ENCODE results near the gene PTPRC. TPM values are rescaled to one million over a fixed set of nuclear protein-coding genes. Genes with fewer than 3 reads are reported as not detected.
"Not testable (repeated sequence)": the region's sequence is repeated elsewhere in the genome, so short reads cannot be mapped to it uniquely, and the experiment has no call there.

PTPRC gene, protein sequence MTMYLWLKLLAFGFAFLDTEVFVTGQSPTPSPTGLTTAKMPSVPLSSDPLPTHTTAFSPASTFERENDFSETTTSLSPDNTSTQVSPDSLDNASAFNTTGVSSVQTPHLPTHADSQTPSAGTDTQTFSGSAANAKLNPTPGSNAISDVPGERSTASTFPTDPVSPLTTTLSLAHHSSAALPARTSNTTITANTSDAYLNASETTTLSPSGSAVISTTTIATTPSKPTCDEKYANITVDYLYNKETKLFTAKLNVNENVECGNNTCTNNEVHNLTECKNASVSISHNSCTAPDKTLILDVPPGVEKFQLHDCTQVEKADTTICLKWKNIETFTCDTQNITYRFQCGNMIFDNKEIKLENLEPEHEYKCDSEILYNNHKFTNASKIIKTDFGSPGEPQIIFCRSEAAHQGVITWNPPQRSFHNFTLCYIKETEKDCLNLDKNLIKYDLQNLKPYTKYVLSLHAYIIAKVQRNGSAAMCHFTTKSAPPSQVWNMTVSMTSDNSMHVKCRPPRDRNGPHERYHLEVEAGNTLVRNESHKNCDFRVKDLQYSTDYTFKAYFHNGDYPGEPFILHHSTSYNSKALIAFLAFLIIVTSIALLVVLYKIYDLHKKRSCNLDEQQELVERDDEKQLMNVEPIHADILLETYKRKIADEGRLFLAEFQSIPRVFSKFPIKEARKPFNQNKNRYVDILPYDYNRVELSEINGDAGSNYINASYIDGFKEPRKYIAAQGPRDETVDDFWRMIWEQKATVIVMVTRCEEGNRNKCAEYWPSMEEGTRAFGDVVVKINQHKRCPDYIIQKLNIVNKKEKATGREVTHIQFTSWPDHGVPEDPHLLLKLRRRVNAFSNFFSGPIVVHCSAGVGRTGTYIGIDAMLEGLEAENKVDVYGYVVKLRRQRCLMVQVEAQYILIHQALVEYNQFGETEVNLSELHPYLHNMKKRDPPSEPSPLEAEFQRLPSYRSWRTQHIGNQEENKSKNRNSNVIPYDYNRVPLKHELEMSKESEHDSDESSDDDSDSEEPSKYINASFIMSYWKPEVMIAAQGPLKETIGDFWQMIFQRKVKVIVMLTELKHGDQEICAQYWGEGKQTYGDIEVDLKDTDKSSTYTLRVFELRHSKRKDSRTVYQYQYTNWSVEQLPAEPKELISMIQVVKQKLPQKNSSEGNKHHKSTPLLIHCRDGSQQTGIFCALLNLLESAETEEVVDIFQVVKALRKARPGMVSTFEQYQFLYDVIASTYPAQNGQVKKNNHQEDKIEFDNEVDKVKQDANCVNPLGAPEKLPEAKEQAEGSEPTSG (N-terminal part only)
- polyA plus RNA-seq (ENCODE audit: insufficient read length in 12 of 12) = 10 to 100 TPM in 4 of 12 donors, 1 to 10 TPM in 7, not detected in 1; 3.3 to 28.6 (median 6.2) TPM
- long read RNA-seq, donor 1 = 0 reads
- long read RNA-seq, donor 2 = 0 reads
- long read RNA-seq, donor 3 = 0 reads
- long read RNA-seq, donor 4, full-length matches to known transcripts = 1 of 1 reads
- long read RNA-seq, donor 4, partial matches to known transcripts = 0 of 1 reads
- long read RNA-seq, donor 4, other reads (novel, unspliced or antisense) = 0 of 1 reads
- long read RNA-seq, donor 5 = 0 reads
- long read RNA-seq, donor 6 = 0 reads
- long read RNA-seq, donor 7 = 0 reads
- long read RNA-seq, donor 8 = 0 reads
- long read RNA-seq, donor 9 = 0 reads
- long read RNA-seq, donor 10 = 0 reads
- long read RNA-seq, donor 11 = 0 reads

DNA sequence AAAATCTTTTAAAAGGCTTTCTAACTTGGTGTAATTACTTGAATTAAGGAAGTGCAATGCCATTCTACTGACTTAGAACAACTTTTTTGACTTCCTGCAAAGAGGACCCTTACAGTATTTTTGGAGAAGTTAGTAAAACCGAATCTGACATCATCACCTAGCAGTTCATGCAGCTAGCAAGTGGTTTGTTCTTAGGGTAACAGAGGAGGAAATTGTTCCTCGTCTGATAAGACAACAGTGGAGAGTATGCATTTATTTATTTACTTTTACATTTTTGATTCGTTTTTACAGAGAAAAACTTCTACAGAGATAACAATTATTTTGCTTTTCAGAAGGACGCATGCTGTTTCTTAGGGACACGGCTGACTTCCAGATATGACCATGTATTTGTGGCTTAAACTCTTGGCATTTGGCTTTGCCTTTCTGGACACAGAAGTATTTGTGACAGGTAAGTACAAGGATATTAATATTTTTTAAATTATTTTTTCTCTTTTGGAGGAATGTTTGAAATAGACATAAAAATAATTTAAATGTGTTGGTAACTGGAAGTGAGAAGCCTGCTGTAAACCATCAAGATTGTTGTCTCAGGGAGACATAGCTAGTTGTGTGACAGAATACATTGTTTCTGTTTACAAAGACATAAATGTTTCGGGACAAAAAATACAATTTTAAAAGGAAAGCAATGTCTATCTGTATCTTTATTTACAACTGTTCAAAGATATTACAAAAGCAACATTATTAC, at the start of gene PTPRC:
Gene PTPRC, plus strand, starts transcription at position 147 of the 742 bp plus-strand sequence. Its CDS starts 229 bp downstream, at position 376.
- DNase-seq = no peak

DNA sequence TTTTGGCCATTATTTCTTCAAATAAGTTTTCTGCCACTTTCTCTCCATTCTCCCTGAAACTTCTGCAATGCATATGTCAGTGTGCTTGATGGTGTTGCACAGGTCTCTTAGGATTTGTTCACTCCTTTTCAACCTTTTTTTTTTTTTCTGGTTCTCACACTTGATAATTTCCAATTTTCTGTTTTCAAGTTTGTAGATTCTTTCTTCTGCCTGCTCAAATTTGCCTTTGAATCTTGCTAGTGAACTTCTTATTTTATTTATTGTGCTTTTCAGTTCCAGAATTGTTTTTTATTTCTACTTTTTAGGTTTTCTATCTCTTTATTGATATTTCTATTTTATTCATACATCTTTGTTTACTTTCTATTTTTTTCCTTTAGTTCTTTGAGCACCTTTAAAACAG, 48.4 kb upstream of the PTPRC start:
- no peak for DNase-seq

DNA sequence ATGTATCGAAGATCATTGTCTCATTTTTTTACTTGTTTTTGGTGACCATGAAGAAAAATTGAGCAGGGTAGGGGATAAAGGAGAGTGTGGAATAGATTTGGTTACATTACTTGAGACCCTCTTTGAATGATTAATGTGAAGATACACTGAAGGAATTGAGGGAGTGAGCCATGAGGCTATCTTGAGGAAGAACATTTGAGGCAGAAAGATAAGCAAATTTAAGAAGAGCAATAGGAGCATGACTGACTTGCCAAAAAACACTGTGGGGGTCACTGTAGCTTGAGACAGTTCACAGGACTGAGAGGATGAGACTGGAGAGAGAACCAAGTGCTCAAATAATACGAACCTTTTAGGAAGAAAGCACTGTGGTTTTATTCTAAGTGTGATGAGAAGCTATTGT, 43.1 kb upstream of the PTPRC start:
- no peak for DNase-seq

DNA sequence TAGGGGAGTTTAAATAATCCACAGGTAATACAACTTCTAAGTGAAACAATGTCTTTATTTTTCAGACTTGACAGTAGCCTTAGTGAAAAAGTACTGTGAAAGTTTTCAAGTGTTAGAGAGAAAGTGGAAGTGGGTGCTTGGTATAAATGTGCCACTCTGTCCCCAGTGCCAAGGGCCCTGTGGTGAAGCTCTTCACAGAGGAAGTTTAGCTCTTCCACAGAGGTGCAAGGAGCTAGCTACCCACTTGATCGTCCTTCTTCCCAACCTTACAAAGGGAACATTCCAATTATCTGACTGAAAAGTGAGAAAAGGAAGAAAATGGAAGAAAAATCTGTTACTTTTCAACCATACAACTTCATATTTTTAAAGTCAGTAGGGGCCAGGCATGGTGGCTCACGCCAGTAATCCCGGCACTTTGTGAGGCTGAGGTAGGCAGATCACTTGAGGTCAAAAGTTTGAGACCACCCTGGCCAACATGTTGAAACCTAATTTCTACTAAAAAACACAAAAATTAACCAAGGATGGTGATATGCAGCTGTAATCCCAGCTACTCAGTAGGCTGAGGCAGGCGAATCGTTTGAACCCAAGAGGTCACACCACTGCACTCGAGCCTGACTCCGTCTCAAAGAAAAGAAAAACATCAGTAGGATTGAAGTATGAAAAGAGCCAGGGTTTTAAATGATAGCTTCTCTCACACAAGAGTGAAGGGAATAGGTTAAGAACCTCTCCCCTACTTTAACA, 41.0 kb upstream of the PTPRC start:
- no peak for DNase-seq

DNA sequence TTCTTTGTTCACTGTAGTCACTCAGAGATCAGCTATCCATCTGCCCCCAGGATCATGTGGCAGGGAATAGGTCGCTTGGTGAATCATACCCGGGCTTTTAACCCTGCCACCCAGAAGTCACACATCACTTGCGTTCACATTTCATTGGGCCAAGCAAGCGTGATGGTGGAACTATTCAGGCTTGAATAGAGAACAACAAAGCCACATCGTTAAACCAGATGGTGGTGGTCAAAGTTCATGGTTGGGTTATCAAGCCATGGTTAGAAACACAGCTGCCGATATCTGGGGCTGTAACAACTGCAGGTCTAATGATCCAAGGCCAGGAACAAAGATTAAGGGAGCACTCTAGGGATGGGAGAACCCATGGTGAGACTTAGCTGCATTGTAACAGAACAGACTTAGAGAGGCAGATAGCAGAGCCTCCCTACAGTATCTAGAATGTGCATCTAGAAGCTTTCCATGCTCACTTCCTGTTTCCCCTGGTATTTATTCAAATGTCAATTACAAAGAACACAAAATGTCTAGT, 40.0 kb upstream of the PTPRC start:
- DNase-seq = no peak

DNA sequence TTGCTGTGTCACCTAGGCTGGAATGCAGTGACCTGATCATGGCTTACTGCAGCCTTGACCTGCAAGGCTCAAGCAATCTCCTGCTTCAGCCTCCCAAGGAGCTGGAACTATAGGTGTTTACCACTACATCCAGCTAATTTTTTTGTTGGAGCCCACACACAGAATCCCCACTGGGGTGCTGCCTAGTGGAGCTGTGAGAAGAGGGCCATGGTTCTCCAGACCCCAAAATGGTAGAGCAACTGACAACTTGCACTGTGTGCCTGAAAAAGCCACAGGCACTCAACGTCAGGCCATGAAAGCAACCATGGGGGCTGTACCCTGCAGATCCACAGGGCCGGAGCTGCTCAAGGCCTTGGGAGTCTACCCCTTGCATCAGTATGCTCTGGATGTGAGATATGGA, 39.1 kb upstream of the PTPRC start:
- DNase-seq = no peak

DNA sequence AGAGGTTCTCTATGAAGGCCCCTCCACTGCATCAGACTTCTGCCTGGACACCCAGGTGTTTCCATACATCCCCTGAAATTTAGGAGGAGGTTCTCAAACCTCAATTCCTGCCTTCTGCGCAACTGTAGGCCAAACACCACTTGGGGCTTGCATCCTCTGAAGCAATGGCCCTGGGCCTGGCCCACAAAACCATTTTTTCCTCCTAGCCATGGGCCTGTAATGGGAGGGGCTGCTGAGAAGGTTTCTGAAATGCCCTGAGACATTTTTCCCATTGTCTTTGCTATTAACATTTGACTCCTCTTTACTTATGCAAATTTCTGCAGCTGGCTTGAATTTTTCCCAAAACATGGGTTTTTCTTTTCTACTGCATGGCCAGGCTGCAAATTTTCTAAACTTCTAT, 37.9 kb upstream of the PTPRC start:
- DNase-seq = no peak

DNA sequence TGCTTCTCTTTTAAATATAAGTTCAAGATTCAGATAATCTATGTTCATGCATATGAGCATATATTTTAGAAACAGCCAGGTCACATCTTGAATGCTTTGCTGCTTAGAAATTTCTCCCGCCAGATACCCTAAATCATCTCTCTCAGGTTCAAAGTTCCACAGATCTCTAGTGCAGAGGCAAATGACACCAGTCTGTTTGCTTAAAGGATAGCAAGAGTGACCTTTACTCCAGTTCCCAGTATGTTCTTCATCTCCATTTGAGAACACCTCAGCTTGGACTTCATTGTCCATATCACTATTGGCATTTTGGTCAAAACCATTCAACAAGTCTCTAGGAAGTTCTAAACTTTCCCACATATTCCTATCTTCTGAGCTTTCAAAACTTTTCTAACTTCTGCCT, 37.5 kb upstream of the PTPRC start:
- DNase-seq = not testable (repeated sequence)

DNA sequence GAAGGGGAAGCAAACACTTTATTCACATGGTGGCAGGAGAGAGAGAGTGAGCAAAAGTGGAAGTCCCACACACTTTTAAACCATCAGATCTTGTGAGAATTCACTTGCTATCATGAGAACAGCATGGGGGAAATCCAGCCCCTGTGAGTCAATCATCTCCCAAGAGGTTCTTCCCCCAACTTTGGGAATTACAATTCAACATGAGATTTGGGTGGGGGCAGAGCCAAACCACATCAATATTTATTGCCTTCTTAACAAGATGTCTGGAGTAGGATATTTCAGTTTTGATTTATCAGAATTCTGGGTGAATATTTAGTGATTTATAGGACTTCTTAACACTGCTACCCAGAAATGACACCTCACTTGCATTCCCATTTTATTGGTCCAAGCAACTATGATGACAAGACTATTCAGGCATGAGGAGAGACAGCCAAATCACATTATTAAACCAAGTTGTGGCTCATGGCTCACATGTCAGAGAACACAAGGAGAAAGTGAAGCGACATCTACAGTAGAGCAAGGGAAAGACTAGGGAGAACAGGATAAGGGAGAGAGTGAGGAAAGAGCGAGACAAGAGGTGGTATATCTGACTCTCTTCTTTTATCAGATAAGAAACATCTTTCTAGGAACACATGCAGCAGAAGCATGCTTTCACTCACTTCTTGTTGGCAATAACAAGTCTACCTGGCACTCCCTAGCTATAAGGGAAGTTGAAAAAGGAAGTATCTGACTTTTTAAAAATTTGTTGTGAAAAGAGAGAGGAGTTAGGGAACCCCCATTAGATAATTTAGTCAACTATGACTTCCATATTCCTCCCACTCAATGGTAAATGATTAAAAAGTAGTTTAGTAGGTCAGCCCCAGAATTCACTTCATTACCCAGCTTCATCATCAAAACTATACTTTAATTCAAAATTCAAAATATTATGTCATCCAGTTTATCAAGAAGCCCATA, 36.6 kb upstream of the PTPRC start:
- DNase-seq = no peak

DNA sequence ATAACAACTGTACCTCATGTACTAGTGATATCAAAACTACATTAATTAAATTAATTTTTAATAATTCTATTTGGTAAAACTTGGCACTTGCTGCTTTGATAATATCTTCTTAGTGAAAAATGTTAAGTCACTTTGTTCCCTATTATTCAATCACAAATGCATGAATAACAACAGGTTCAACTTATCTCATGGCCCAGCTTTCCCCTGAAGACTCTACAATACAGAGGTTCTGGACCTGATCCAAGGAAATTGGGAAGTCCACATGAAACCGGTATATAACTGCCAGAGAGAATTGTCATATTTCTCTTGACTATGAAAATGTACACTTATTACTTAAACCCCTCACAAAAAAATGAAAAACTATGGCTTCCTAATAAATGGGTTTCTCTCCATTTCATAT, 33.9 kb upstream of the PTPRC start:
- DNase-seq = no peak

DNA sequence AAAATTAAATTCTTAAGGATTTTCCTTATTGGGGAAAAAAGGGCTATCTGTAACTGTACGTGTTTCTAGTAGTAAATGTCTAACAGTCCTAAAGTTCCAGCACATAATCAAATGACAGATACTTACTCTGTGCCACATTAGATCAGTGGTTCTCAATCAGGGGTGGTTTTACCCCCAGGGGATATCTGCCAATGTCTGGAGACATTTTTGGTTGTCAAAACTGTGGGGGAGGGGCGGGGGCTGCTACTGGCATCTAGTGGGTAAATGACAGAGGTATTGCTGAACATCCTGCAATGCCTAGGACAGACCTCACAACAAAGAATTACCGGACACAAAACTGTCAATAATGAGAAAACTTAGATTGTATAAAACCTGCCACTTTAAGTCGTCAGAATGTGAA, 33.4 kb upstream of the PTPRC start:
- DNase-seq = no peak

DNA sequence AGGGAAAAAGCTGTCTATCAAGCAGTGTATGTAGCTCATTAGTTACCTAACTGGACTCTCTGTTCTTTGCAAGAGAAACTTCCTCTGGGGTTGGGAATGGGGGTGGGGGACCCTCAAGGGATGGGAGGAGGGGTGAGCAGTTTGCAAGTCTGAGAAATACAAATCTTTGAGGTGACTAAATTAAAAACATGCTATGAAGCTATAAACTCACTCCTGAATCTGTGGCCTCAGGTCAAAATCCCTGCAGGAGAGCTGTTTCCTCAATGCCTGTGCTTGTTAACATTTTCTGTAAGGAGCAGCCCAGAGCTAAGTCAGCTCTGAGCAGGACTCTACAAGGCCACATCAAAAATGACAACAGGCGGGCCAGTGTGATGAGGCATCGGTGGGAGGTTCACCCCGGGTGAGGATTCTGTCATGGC, 32.8 kb upstream of the PTPRC start:
- DNase-seq = no peak

DNA sequence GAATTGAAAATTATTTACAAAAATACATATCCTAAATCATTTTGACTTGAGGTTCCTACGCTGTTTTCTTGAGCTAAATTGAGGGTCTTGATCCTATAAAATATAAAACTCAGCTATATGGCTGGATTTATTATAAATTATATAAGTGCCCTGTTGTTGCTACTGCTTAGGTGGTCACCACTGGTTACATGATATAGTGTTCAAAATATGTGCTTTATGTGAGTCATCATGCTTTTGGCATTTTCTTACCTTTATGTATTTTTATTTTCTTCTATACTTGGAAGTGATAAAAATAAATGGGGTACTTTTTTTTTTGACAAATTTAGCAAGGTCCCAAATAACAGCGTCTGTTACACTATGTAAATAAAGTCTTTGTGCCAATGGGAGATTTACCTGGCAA, 31.1 kb upstream of the PTPRC start:
- no peak for DNase-seq

DNA sequence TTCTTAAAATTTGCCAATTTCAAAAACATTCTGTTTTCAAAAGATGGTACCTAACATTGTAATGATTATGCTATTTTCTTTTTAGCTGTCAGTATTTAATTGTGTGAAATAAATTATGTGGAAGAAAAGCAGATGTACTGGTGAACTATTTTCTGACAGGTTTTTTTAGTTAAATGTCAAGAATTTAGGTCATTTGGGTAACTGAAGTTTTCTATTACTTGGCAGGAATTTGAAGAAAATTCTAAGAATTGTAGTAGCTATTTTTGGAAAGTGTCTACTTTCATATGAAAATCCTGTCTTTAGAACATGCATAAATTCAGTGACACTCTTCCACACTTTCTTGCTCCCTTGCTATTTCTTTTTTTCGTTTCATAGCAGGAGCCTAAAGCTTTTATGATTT, 28.5 kb upstream of the PTPRC start:
- no peak for DNase-seq

DNA sequence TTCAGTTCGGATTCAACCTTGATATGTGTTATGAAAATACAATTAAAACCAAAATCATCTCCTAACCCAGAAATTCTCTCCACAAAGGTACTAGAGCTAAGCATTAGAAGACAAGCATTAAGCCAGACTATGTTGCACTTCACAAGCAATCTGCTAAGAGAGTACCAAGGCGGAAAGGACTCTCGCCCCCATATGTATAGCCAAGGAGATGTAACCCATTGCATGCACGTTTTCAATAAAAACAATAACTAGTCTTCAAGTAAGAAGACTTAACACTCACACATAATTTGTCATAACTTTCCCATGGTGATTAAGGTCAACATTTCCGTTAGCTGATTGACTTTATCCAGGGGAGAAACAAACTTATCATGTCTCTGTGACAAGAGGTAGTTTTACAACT, 27.6 kb upstream of the PTPRC start:
- DNase-seq = no peak

DNA sequence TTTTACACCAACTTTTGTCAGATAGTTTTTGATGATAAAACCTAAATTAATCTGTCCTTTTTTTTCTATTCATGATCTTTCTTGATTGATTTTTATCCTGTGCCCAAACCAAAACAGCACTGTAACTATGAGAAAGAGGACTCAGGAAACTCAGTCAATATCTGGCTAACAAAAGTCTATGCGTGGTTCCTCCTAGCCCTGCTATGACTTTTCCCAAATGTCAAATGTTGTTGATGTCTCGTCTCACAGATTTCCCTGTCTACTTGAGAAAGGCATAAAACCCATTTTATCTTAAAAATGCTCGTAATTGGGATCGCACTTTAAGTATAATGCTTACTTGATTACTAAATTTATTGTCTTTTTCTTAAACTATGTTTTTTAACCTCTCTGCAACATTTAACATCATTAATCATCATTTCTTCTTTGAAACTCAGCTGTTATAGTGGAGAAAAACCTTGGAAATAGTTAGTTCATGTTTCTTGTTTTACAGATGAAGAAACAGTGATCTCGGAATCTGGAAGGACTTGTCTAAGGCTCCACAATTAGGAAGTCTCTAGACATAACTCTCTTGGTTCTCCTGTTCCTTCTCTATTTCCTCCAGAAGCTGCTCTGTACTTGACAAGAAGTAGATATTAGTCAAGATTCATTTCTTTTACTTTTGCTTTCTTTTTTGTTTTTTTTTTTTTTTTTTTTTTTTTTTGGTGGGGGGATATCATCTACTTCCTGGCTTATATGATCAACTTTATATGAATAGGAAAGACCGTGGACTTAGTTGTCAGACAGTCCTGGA, 26.2 kb upstream of the PTPRC start:
- DNase-seq = no peak

DNA sequence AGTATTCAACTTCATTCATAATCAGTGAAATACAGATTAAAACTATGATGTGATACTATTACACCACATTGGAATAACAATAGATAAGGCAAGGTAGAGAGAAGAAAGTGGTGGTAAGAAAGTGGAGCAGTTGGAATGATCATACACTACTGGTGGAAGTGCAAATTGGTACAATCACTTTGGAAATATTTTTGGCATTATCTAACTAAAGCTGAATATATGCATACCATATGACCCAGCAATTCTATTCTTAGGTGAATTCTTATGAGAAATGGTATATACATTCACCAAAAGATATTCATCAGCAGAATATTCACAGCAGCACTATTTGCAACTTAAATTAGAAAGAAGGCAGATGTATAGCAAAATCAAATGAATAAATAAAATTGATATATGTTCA, 21.4 kb upstream of the PTPRC start:
- no peak for DNase-seq

Measured in muscle of arm (tissue), 14 donors.